Measurements from ENCODE around the gene TCEA2.

Gene TCEA2

GRCh38 chr20:64050261-64051032, 12.6 kb upstream of the TCEA2 start:
- DNase-seq (ENCODE audit: low read depth, low spot score): no peak
- Histone ChIP-seq H3K9me3 (ENCODE audit: control insufficient read depth, insufficient read depth, low read length) (no peaks in the 10 kb centered on the region), H3K27me3 (ENCODE audit: control insufficient read depth, insufficient read depth, low read length) (peaks cover 24% of the 10 kb centered on the region), H3K4me3 (ENCODE audit: low read length) (no peak overlapping the region), H3K4me1 (ENCODE audit: control insufficient read depth, insufficient read depth, low read length) (peaks cover 3% of the 10 kb centered on the region; the same call in 1 of the 2 replicates), H3K36me3 (ENCODE audit: control insufficient read depth, insufficient read depth, low read length) (no peaks in the 10 kb centered on the region), H3K27ac (ENCODE audit: low read length) (no peak overlapping the region)
- WGBS (ENCODE audit: insufficient coverage, insufficient read length): no CpG with 5 or more reads among the region's 23 CpGs

DNA sequence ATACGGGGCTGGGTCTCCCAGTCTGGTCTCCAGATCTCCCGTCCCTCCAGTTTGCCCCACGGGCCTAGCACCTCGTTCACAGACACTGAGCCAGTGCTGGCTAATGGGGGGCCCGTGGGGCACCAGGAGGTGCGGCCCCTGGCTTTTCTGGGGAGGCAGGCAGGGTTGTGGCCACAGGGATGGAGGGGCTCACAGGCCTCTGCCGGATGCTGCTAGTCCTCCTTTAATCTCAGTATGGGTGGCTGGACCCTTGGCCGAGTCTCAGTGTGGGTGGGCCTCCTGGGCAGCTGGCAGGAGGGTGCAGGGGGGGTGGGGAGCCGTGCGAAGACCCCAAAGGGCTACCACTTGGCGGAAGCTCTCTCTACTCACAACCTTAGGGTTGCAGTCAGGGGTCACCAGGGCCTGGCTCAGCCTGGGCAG, 12.0 kb upstream of the TCEA2 start:
- Histone ChIP-seq H3K36me3 (ENCODE audit: control insufficient read depth, insufficient read depth, low read length) (no peaks in the 10 kb centered on the region), H3K4me3 (ENCODE audit: low read length) (no peak overlapping the region), H3K27ac (ENCODE audit: low read length) (no peak overlapping the region), H3K27me3 (ENCODE audit: control insufficient read depth, insufficient read depth, low read length) (peaks cover 24% of the 10 kb centered on the region), H3K4me1 (ENCODE audit: control insufficient read depth, insufficient read depth, low read length) (peaks cover 3% of the 10 kb centered on the region; the same call in 1 of the 2 replicates), H3K9me3 (ENCODE audit: control insufficient read depth, insufficient read depth, low read length) (no peaks in the 10 kb centered on the region)
- no peak for DNase-seq (ENCODE audit: low read depth, low spot score)
- WGBS (ENCODE audit: insufficient coverage, insufficient read length): no CpG with 5 or more reads among the region's 11 CpGs

DNA sequence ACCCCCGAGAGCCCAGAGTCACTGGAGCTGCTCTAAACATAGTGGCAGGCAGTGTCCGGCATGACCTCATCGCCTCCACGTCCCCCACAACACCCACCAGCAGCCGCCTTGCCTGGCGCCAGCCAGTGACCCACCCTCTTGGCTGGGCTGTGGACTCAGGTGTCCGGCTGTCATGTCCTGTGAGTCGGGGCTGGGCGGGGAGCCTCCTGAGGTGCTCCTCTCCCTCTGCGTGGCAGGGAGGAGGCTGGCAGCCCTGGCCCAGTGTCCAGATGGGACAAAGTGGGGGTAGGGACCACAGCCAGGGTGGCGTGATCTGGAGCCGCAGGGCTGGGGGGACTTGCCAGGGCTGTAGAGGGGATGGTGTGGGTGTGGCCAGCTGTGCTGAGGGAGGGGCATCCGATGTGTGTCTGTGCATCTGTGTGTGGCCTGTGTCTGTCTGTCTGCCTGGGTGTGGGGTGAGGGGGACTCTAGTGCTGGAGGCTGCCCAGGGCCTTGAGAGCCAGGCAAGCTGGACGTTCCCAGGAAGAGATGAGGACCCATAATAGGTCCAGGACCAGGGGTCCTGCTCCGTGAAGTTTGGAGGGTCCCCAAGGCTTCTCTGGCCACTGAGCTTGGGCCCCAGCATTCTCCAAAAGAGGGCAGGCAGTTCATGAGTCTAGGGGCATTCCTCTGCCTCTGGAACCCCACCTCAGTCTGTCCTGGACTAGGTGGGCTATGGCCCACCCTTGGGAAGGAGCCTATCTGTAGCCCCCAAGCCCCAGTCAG, 11.3 kb upstream of the TCEA2 start:
- no CpG with 5 or more reads among the region's 15 CpGs for WGBS (ENCODE audit: insufficient coverage, insufficient read length)
- H3K4me1 ChIP-seq (ENCODE audit: control insufficient read depth, insufficient read depth, low read length): peaks cover 3% of the 10 kb centered on the region; the same call in 1 of the 2 replicates
- no peak overlapping the region for H3K4me3 ChIP-seq (ENCODE audit: low read length)
- H3K27ac ChIP-seq (ENCODE audit: low read length): no peak overlapping the region
- peaks cover 23% of the 10 kb centered on the region for H3K27me3 ChIP-seq (ENCODE audit: control insufficient read depth, insufficient read depth, low read length)
- DNase-seq (ENCODE audit: low read depth, low spot score): no peak
- no peaks in the 10 kb centered on the region for H3K36me3 ChIP-seq (ENCODE audit: control insufficient read depth, insufficient read depth, low read length)
- H3K9me3 ChIP-seq (ENCODE audit: control insufficient read depth, insufficient read depth, low read length): no peaks in the 10 kb centered on the region

DNA sequence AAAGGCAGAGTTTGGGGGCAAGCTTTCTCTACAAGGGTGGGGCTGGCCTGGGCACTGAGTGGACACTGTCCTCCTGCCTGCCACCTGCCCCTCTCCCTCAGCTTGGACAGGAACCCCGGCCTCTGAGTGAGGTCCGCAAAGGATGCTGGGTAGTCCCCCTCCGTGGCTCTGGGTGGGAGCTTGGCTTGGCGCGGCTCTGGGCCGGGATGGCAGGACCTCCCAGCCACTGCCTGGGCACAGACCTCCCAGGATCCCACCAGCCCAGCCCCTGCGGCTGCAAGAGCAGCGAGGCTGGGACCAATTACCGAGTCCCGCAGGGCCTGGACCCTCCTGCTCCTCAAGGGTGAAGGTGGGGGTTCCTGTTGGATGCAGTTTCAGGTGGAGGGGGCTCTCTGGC, 10.7 kb upstream of the TCEA2 start:
- no peak for DNase-seq (ENCODE audit: low read depth, low spot score)
- WGBS (ENCODE audit: insufficient coverage, insufficient read length): no CpG with 5 or more reads among the region's 10 CpGs
- Histone ChIP-seq H3K27ac (ENCODE audit: low read length) (no peak overlapping the region), H3K4me3 (ENCODE audit: low read length) (no peak overlapping the region), H3K9me3 (ENCODE audit: control insufficient read depth, insufficient read depth, low read length) (no peaks in the 10 kb centered on the region), H3K4me1 (ENCODE audit: control insufficient read depth, insufficient read depth, low read length) (peaks cover 8% of the 10 kb centered on the region), H3K36me3 (ENCODE audit: control insufficient read depth, insufficient read depth, low read length) (no peaks in the 10 kb centered on the region), H3K27me3 (ENCODE audit: control insufficient read depth, insufficient read depth, low read length) (peaks cover 17% of the 10 kb centered on the region)

GRCh38 chr20:64052987-64053840, 9.8 kb upstream of the TCEA2 start:
- no peak for DNase-seq (ENCODE audit: low read depth, low spot score)
- WGBS (ENCODE audit: insufficient coverage, insufficient read length): no CpG with 5 or more reads among the region's 33 CpGs
- H3K4me3 ChIP-seq (ENCODE audit: low read length): no peak overlapping the region
- H3K36me3 ChIP-seq (ENCODE audit: control insufficient read depth, insufficient read depth, low read length): no peaks in the 10 kb centered on the region
- peaks cover 10% of the 10 kb centered on the region for H3K27me3 ChIP-seq (ENCODE audit: control insufficient read depth, insufficient read depth, low read length)
- no peaks in the 10 kb centered on the region for H3K9me3 ChIP-seq (ENCODE audit: control insufficient read depth, insufficient read depth, low read length)
- H3K4me1 ChIP-seq (ENCODE audit: control insufficient read depth, insufficient read depth, low read length): peaks cover 9% of the 10 kb centered on the region
- H3K27ac ChIP-seq (ENCODE audit: low read length): no peak overlapping the region

- WGBS (ENCODE audit: insufficient coverage, insufficient read length): no CpG with 5 or more reads among the region's 17 CpGs
- no peaks in the 10 kb centered on the region for H3K36me3 ChIP-seq (ENCODE audit: control insufficient read depth, insufficient read depth, low read length)
- peaks cover 8% of the 10 kb centered on the region; the same call in 1 of the 2 replicates for H3K4me1 ChIP-seq (ENCODE audit: control insufficient read depth, insufficient read depth, low read length)
- DNase-seq (ENCODE audit: low read depth, low spot score): no peak
- H3K27ac ChIP-seq (ENCODE audit: low read length): no peak overlapping the region
- no peak overlapping the region for H3K4me3 ChIP-seq (ENCODE audit: low read length)
- H3K9me3 ChIP-seq (ENCODE audit: control insufficient read depth, insufficient read depth, low read length): no peaks in the 10 kb centered on the region
- H3K27me3 ChIP-seq (ENCODE audit: control insufficient read depth, insufficient read depth, low read length): peaks cover 5% of the 10 kb centered on the region
These were observed 8.9 kb upstream of the TCEA2 start for GRCh38 chr20:64053841-64054661.

DNA sequence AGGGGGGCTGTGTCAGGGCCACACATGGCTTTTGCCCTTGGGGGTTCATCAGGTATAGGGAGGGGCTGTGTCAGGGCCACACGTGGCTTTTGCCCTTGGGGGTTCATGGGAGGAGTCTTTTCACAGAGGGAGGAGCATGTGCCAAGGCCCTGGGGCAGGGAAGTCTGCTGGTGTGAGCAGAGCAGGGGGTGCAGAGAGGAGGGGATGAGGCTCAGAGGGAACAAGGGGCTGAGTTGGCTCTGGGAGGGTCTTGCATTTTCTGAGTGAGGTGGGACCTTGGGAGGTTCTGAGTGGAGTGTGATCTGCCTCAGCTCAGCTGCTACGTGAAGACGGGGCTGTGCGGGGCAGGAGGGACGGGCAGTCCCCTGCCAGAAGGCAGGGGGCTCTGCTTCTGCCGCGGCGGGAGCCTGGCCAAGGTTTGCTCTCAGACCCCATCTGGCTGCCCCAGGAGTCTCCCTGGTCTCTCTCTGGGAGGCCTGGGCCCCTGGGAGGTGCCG, 7.6 kb upstream of the TCEA2 start:
- DNase-seq (ENCODE audit: low read depth, low spot score): no peak
- no peak overlapping the region for H3K4me3 ChIP-seq (ENCODE audit: low read length)
- peaks cover 6% of the 10 kb centered on the region; the same call in 1 of the 2 replicates for H3K4me1 ChIP-seq (ENCODE audit: control insufficient read depth, insufficient read depth, low read length)
- no peaks in the 10 kb centered on the region for H3K27me3 ChIP-seq (ENCODE audit: control insufficient read depth, insufficient read depth, low read length)
- no peak overlapping the region for H3K27ac ChIP-seq (ENCODE audit: low read length)
- no peaks in the 10 kb centered on the region for H3K36me3 ChIP-seq (ENCODE audit: control insufficient read depth, insufficient read depth, low read length)
- no peaks in the 10 kb centered on the region for H3K9me3 ChIP-seq (ENCODE audit: control insufficient read depth, insufficient read depth, low read length)
- WGBS (ENCODE audit: insufficient coverage, insufficient read length): no CpG with 5 or more reads among the region's 9 CpGs

- Histone ChIP-seq H3K9me3 (ENCODE audit: control insufficient read depth, insufficient read depth, low read length) (no peaks in the 10 kb centered on the region), H3K27me3 (ENCODE audit: control insufficient read depth, insufficient read depth, low read length) (no peaks in the 10 kb centered on the region), H3K4me1 (ENCODE audit: control insufficient read depth, insufficient read depth, low read length) (peaks cover 6% of the 10 kb centered on the region; the same call in 1 of the 2 replicates), H3K36me3 (ENCODE audit: control insufficient read depth, insufficient read depth, low read length) (no peaks in the 10 kb centered on the region), H3K4me3 (ENCODE audit: low read length) (no peak overlapping the region), H3K27ac (ENCODE audit: low read length) (no peak overlapping the region)
- no CpG with 5 or more reads among the region's 22 CpGs for WGBS (ENCODE audit: insufficient coverage, insufficient read length)
- DNase-seq (ENCODE audit: low read depth, low spot score): no peak
These were observed 6.9 kb upstream of the TCEA2 start for GRCh38 chr20:64055893-64056638.

DNA sequence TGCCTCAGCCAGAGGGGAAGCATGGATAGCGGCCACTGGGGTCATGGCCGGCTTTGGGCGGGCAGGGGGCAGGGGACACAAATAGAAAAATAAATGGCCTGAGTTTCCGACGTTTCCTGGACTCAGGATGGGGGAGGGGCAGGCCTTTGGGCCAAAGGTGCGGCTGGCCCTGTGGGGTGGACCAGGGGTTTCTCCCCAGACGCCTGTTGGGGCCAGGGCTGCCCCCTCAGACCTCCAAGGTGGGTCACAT, 6.4 kb upstream of the TCEA2 start:
- Histone ChIP-seq H3K9me3 (ENCODE audit: control insufficient read depth, insufficient read depth, low read length) (no peaks in the 10 kb centered on the region), H3K4me3 (ENCODE audit: low read length) (no peak overlapping the region), H3K27me3 (ENCODE audit: control insufficient read depth, insufficient read depth, low read length) (no peaks in the 10 kb centered on the region), H3K36me3 (ENCODE audit: control insufficient read depth, insufficient read depth, low read length) (no peaks in the 10 kb centered on the region), H3K27ac (ENCODE audit: low read length) (no peak overlapping the region), H3K4me1 (ENCODE audit: control insufficient read depth, insufficient read depth, low read length) (peaks cover 6% of the 10 kb centered on the region; the same call in 1 of the 2 replicates)
- no CpG with 5 or more reads among the region's 7 CpGs for WGBS (ENCODE audit: insufficient coverage, insufficient read length)
- no peak for DNase-seq (ENCODE audit: low read depth, low spot score)

Measured in iPS DF 6.9 (cell line).